NCI-H510A treated with DMSO at 0.1 percent for 48 hours (cell line): ENCODE data around the gene RBFOX1.

ENCODE experiments used
- DNase-seq: peaks from one replicate; lab custom pipeline; 2025; lab: John Stamatoyannopoulos, UW

Gene RBFOX1

GRCh38 chr16:7373776-7374175 lies 41.1 kb downstream of the RBFOX1 start:
- no peak for DNase-seq

- no peak for DNase-seq
These were observed 42.0 kb downstream of the RBFOX1 start for GRCh38 chr16:7374614-7375174.

- DNase-seq: no peak
These were observed 43.6 kb downstream of the RBFOX1 start for GRCh38 chr16:7376227-7376626.

GRCh38 chr16:7377231-7377630 lies 44.6 kb downstream of the RBFOX1 start:
- DNase-seq: no peak

GRCh38 chr16:7378024-7378695 lies 45.5 kb downstream of the RBFOX1 start:
- no peak for DNase-seq

- DNase-seq: no peak
These were observed 47.8 kb downstream of the RBFOX1 start for GRCh38 chr16:7380441-7380840.

GRCh38 chr16:7380911-7381310 lies 48.3 kb downstream of the RBFOX1 start:
- no peak for DNase-seq

- DNase-seq: no peak
These were observed 49.0 kb downstream of the RBFOX1 start for GRCh38 chr16:7381671-7382070.

GRCh38 chr16:7382521-7382920 lies 49.9 kb downstream of the RBFOX1 start:
- DNase-seq: no peak

GRCh38 chr16:7390974-7391373 lies 58.3 kb downstream of the RBFOX1 start:
- no peak for DNase-seq

- no peak for DNase-seq
These were observed 59.0 kb downstream of the RBFOX1 start for GRCh38 chr16:7391694-7392093.

GRCh38 chr16:7392206-7392605 lies 59.6 kb downstream of the RBFOX1 start:
- no peak for DNase-seq

GRCh38 chr16:7393680-7394079 lies 61.0 kb downstream of the RBFOX1 start:
- DNase-seq: no peak

- no peak for DNase-seq
These were observed 62.2 kb downstream of the RBFOX1 start for GRCh38 chr16:7394720-7395336.

- DNase-seq: no peak
These were observed 65.3 kb downstream of the RBFOX1 start for GRCh38 chr16:7397901-7398300.

- DNase-seq: no peak
These were observed 65.9 kb downstream of the RBFOX1 start for GRCh38 chr16:7398536-7398935.

- no peak for DNase-seq
These were observed 66.7 kb downstream of the RBFOX1 start for GRCh38 chr16:7399296-7399695.

GRCh38 chr16:7400117-7400890 lies 67.7 kb downstream of the RBFOX1 start:
- DNase-seq: no peak

GRCh38 chr16:7404217-7404616 lies 71.6 kb downstream of the RBFOX1 start:
- DNase-seq: no peak

- DNase-seq: no peak
These were observed 72.5 kb downstream of the RBFOX1 start for GRCh38 chr16:7405166-7405565.

- DNase-seq: no peak
These were observed 76.2 kb downstream of the RBFOX1 start for GRCh38 chr16:7408700-7409365.

- DNase-seq: no peak
These were observed 86.8 kb downstream of the RBFOX1 start for GRCh38 chr16:7419441-7419840.
